Common myeloid progenitor, CD34-positive (primary cell): ENCODE results near the gene IER5.

Experiments used
- CTCF ChIA-PET: fragments of 350-600 bp; sonication (Branson Sonifier 250); formaldehyde crosslinking; loops from one replicate; lab custom pipeline; 2021; ENCODE audit warnings: antibody characterized with exemption; lab: Charles Lee
- POLR2A ChIA-PET: fragments of 350-600 bp; sonication (Branson Sonifier 250); formaldehyde crosslinking; loops from one replicate; lab custom pipeline; 2021; ENCODE audit warnings: antibody characterized with exemption; lab: Charles Lee
- DNase-seq, 3 donors: peaks; one replicate each; pipeline versions ENCODE4 v3.0.0 to v3.0.0-alpha.2; 2013
- H3K27ac ChIP-seq, 2 experiments: 1 replicate in 1 of 2; 2 replicates in 1 of 2; pipeline ENCODE4 v1.7.0; 2013; ENCODE audit warnings: inconsistent platforms in 2 of 2, low read length in 2 of 2, mild to moderate bottlenecking in 2 of 2, low read depth in 1 of 2, moderate library complexity in 1 of 2; ENCODE audit not compliant: severe bottlenecking in 2 of 2, insufficient read depth in 1 of 2, poor library complexity in 1 of 2
- H3K27me3 ChIP-seq, 5 experiments: replicated peaks in 2 of 5; 1 replicate in 3 of 5; 2 replicates in 2 of 5; pipeline versions ENCODE4 v1.6.1 to v1.7.0; 2013; ENCODE audit warnings: low read length in 4 of 5, mild to moderate bottlenecking in 2 of 5, moderate library complexity in 2 of 5, inconsistent platforms in 1 of 5; ENCODE audit not compliant: insufficient read depth in 5 of 5, control insufficient read depth in 4 of 5
- H3K36me3 ChIP-seq, 4 experiments: 1 replicate in 2 of 4; 2 replicates in 2 of 4; pipeline versions ENCODE4 v1.6.1 to v1.7.0; 2013; ENCODE audit warnings: low read length in 3 of 4, control low read depth in 1 of 4, mild to moderate bottlenecking in 1 of 4; ENCODE audit not compliant: control insufficient read depth in 4 of 4, insufficient read depth in 4 of 4
- H3K4me1 ChIP-seq, 4 experiments: 1 replicate in 3 of 4; 2 replicates in 1 of 4; pipeline versions ENCODE4 v1.6.1 to v1.7.1; 2013; ENCODE audit warnings: low read length in 3 of 4, mild to moderate bottlenecking in 3 of 4, control low read depth in 1 of 4, inconsistent platforms in 1 of 4, moderate library complexity in 1 of 4; ENCODE audit not compliant: control insufficient read depth in 4 of 4, insufficient read depth in 4 of 4; ENCODE audit errors: control extremely low read depth in 1 of 4
- H3K4me3 ChIP-seq, 7 experiments: 1 replicate in 4 of 7; 2 replicates in 3 of 7; pipeline versions ENCODE4 v1.5.1 to v1.7.0; 2013; ENCODE audit warnings: mild to moderate bottlenecking in 7 of 7, low read length in 6 of 7, moderate library complexity in 6 of 7, inconsistent platforms in 2 of 7, low read depth in 2 of 7, control low read depth in 1 of 7; ENCODE audit not compliant: insufficient read depth in 4 of 7, control insufficient read depth in 1 of 7; ENCODE audit errors: extremely low read depth in 1 of 7
- H3K9me3 ChIP-seq, 5 experiments: 1 replicate in 4 of 5; 2 replicates in 1 of 5; pipeline versions ENCODE4 v1.6.1 to v1.7.1; 2013; ENCODE audit warnings: low read length in 4 of 5, mild to moderate bottlenecking in 2 of 5, inconsistent platforms in 1 of 5, low read depth in 1 of 5, moderate library complexity in 1 of 5; ENCODE audit not compliant: control insufficient read depth in 4 of 5, insufficient read depth in 2 of 5; ENCODE audit errors: control extremely low read depth in 1 of 5
- WGBS: methylation state at CpG from one replicate; pipeline ENCODE4 v1.1.5; 2013; ENCODE audit not compliant: insufficient coverage; 5-methylcytosine and 5-hydroxymethylcytosine counted together

IER5 gene

DNA sequence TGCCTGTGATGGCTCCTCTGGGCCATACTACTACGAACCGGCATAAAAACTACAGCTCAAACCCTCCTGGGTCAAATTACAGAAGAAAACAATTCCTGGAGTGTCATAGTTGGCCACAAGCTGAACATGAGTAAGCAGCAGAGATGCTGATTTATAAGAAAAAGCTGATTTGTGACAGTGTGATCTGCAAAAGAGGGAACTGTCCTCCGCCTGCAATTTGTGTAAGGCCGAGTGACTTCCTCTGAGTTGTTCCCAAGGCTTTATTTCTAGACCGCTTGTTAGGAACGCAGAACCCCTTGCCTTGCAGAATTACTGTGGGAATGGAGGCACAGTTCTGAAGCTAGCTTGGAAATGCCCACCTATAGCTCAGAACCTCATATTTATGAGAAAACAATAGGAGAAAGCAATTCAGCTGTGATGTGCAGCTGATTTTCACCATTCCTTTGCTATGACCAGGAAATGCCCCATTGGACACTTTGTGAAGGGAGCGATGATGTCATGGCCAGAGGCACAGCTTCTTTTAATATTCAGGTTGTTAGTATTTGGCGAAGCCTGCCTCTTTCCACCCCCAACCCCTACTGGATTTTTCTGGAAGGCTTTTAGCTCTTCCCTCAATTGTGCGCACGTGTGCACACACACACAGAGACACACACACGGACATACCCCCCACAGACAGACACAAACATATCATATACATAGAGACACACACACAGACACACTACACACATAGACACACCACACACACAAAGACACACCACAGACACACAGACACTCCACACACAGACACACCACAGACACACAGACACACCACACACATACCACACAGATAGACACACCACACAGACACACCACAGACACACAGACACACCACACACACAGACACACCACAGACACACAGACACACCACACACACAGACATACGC is 47.6 kb downstream of the IER5 start:
- H3K4me3 ChIP-seq: no peak overlapping the region
- H3K9me3 ChIP-seq: no peaks in the 10 kb centered on the region
- WGBS: 57% methylated on average over 10 of the region's 12 CpGs
- peak in 2 of 3 donors; percentile 53 to 82 for DNase-seq
- peaks cover 22 to 77% (median 45%) of the 10 kb centered on the region in 4 experiments for H3K4me1 ChIP-seq
- ChIA-PET POLR2A (interaction anchor here (0.6 to 1.7 kb wide), 5 partner anchors 31 to 82 kb away, joined by 3 to 5 read pairs (median 4); partner anchors contain the start of gene IER5), CTCF (interaction anchor here (0.7 to 12.7 kb wide), 13 partner anchors 8 to 111 kb away, joined by 3 to 202 read pairs (median 4); partner anchors contain the start of genes IER5 and MR1)
- no peaks in the 10 kb centered on the region for H3K27me3 ChIP-seq
- H3K27ac ChIP-seq: no peak overlapping the region
- no peaks in the 10 kb centered on the region for H3K36me3 ChIP-seq

DNA sequence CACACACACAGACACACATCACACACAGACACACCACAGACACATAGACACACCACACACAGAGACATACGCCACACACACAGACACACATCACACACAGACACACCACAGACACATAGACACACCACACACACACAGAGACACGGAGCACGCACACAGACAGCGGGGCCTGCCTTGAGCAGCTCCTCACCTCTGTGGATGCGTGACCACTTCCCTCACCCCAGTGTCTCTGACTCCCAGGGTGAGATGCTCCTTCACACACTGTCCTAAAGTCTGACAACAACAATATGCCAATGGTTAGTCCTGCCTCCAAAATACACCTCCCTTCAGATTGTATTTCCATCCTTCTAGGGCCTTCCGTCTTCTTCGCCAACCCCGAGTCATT is 48.2 kb downstream of the IER5 start:
- Histone ChIP-seq H3K36me3 (no peaks in the 10 kb centered on the region), H3K4me3 (no peak overlapping the region), H3K9me3 (no peaks in the 10 kb centered on the region), H3K4me1 (peaks cover 22 to 77% (median 43%) of the 10 kb centered on the region in 4 experiments), H3K27ac (no peak overlapping the region), H3K27me3 (no peaks in the 10 kb centered on the region)
- CTCF ChIA-PET: interaction anchor here (1.2 to 12.7 kb wide), 3 partner anchors 33 to 112 kb away, joined by 4 to 202 read pairs (median 6); no protein-coding TSS in a partner anchor
- POLR2A ChIA-PET: interaction anchor here (1.0 to 1.7 kb wide), 2 partner anchors 48 to 49 kb away, joined by 4 to 5 read pairs; partner anchors contain the start of gene IER5
- DNase-seq: no peak
- WGBS: 98% methylated on average over 7 of the region's 8 CpGs

DNA sequence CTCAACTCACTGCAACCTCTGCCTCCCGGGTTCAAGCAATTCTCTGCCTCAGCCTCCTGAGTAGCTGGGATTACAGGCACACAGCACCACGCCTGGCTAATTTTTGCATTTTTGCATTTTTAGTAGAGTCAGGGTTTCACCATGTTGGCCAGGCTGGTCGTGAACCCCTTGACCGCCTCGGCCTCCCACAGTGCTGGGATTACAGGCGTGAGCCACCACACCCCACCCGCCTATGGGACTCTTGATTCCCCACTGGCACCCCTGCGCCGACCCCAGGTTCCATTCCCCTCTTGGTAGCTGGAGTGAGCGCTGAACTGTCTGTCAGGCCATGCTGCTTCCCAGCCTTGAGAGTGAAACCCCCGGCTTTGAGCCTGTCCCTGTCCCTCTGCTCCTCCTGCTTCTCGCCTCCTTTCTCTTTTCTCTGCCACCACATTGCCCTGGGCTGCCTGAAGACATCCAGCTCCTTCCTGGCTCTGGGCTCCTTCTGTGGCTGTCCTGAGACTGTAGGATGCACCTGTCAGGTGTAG is 48.8 kb downstream of the IER5 start:
- Histone ChIP-seq H3K27me3 (no peaks in the 10 kb centered on the region), H3K27ac (no peak overlapping the region), H3K36me3 (no peaks in the 10 kb centered on the region), H3K9me3 (no peaks in the 10 kb centered on the region), H3K4me1 (peaks cover 22 to 79% (median 43%) of the 10 kb centered on the region in 4 experiments), H3K4me3 (no peak overlapping the region)
- 97% methylated on average over 12 of the region's 12 CpGs for WGBS
- ChIA-PET CTCF (interaction anchor here (0.8 to 12.7 kb wide), 5 partner anchors 8 to 57 kb away, joined by 3 to 202 read pairs (median 3); partner anchors contain the start of gene IER5), POLR2A (no interaction called here)
- no peak for DNase-seq

DNA sequence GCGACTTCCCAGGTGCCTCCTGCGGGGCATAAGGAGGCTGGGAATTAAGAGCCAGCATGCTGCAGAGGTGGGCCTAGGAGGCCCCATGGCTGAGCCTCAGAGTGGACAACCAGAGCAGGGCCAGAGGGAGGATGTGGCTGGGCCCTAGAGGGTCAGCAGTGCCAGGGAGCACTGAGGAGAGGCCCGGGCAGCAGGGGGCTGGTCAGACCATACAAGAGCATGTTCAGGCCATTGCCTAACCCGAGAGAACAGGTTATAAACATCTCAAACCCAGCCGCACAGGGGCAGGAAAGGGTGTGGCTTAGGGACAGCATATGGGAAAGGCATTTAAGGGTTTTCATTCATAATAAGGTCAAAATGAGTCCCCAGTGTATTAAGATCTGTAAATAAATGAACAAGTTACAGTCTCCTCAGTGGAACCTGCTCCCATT is 51.1 kb downstream of the IER5 start:
- Histone ChIP-seq H3K27me3 (no peaks in the 10 kb centered on the region), H3K36me3 (no peaks in the 10 kb centered on the region), H3K4me3 (no peak overlapping the region), H3K9me3 (no peaks in the 10 kb centered on the region), H3K4me1 (peaks cover 18 to 64% (median 35%) of the 10 kb centered on the region in 4 experiments), H3K27ac (no peak overlapping the region)
- no peak for DNase-seq
- ChIA-PET CTCF (interaction anchor here (1.0 to 12.7 kb wide), 10 partner anchors 12 to 103 kb away, joined by 3 to 202 read pairs (median 54); partner anchors contain the start of genes IER5 and MR1), POLR2A (no interaction called here)
- 64% methylated on average over 5 of the region's 5 CpGs for WGBS

DNA sequence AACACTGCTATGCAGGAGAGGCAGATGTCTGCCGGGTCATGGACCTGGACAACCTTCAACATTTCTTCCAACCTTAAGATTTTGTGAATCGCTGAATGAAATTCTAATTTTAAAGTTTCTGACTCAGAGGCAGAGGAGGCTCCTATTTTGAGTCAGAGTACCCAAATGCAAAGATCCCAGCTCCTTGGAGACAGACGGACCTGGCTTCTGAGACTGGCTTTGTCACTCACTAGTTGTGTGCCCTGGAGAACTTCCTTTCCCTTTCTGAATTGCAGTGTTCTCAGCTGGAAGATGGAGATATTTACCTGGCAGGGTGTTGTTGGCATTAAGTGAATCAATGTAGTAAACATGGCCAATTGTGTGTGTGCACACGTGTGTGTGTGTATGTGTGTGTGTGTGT is 51.9 kb downstream of the IER5 start:
- Histone ChIP-seq H3K4me1 (peaks cover 10 to 56% (median 27%) of the 10 kb centered on the region in 4 experiments), H3K9me3 (no peaks in the 10 kb centered on the region), H3K27me3 (peaks cover 0 to 3% (median 0%) of the 10 kb centered on the region in 5 experiments), H3K4me3 (no peak overlapping the region), H3K27ac (no peak overlapping the region), H3K36me3 (no peaks in the 10 kb centered on the region)
- CTCF ChIA-PET: interaction anchor here (1.0 to 12.7 kb wide), 18 partner anchors 9 to 257 kb away, joined by 3 to 202 read pairs (median 20); partner anchors contain the start of genes IER5 and MR1
- WGBS: 92% methylated on average over 4 of the region's 4 CpGs
- POLR2A ChIA-PET: interaction anchor here (1.5 to 3.6 kb wide), 2 partner anchors 12 to 52 kb away, joined by 5 to 25 read pairs; partner anchors contain the start of gene IER5
- DNase-seq: no peak

DNA sequence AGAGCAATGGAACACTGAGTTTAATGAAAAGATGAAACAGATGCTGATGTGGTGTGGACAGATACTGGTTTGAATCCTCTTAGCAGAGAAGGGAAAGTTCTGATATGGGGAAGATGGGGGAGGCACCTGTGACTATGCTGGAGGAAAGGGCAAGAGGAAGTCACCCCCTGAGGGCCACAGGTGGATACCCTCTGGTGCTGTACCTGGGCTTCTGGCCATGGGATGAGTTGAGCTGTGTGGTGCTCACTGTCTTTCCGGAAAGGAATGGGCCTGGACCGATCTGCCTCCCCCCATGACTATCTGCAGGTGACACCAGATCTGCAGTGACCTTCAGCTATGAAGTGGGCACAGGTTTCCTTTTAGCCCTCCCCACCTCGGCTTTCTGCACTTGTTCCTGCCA is 52.4 kb downstream of the IER5 start:
- Histone ChIP-seq H3K4me3 (no peak overlapping the region), H3K4me1 (peaks cover 7 to 51% (median 23%) of the 10 kb centered on the region in 4 experiments), H3K36me3 (no peaks in the 10 kb centered on the region), H3K27me3 (peaks cover 0 to 3% (median 0%) of the 10 kb centered on the region in 5 experiments), H3K27ac (no peak overlapping the region), H3K9me3 (peaks cover 0 to 2% (median 0%) of the 10 kb centered on the region in 5 experiments)
- DNase-seq: no peak
- 100% methylated on average over 3 of the region's 3 CpGs for WGBS
- POLR2A ChIA-PET: interaction anchor here (1.5 to 3.6 kb wide), 2 partner anchors 12 to 52 kb away, joined by 5 to 25 read pairs; partner anchors contain the start of gene IER5
- CTCF ChIA-PET: interaction anchor here (1.0 to 12.7 kb wide), 24 partner anchors 9 to 627 kb away, joined by 3 to 202 read pairs (median 14); partner anchors contain the start of genes IER5 and MR1
